ENCODE measurements around the gene TAF4.
"Not testable (repeated sequence)": the region's sequence is repeated elsewhere in the genome, so short reads cannot be mapped to it uniquely, and the experiment has no call there.

Gene TAF4

DNA sequence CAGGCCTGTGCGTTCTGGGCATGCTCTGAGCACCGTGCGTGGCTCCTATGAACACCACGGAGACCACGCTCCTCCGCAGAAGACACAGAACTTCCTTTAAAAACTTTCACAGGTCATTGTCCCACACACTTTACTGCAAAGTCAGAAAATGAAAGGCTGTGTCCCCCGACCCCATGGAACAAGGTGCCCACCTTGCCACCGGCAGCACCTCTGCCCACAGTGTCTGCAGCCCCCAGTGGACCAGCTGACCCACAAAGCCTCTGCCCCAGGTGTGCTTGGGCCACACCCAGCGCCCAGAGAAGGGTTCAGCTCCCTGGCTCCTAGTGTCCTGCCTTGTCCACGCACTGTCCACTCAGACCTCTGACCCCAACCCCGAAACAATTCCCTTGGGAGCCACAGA lies 8.7 kb downstream of the TAF4 start:
- no peak for DNase-seq
- no peak for TF ChIP-seq POLR2A (IDR thresholded peaks at IDR 0.05; ENCODE audit: low read length)
- TF ChIP-seq GATA1 (IDR thresholded peaks at IDR 0.05; ENCODE audit: low read depth, low read length), result no peak

DNA sequence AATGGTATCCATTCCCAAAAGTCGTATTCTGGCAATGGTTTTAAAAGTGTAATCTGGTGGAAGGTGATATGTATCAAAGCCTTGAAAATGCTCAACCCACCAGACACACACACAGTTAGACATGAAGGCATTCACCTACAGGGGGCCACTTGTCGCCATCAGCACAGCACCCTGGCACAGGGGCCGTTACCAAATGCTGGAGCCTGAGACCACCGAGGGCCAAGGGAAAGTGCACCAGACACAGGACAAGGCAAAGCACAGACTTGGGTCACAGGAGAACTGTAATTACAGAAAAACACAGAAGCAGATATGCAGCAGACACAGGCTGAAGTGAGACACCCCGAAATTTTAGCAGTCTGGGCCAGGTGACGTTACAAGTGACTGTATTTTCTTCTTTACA lies 9.3 kb downstream of the TAF4 start:
- TF ChIP-seq POLR2A (IDR thresholded peaks at IDR 0.05; ENCODE audit: low read length) (no peak), GATA1 (IDR thresholded peaks at IDR 0.05; ENCODE audit: low read depth, low read length) (no peak)
- no peak for DNase-seq

DNA sequence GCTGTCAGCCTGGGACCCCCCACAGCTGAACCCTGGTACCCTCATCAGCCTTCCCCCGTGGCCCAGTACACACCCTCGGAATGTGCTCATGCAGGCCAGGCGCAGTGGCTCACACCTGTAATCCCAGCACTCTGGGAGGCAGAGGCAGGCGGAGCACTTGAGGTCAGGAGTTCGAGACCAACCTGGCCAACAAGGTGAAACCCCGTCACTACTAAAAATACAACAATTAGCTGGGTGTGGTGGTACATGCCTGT lies 9.9 kb downstream of the TAF4 start:
- DNase-seq, result not testable (repeated sequence)

DNA sequence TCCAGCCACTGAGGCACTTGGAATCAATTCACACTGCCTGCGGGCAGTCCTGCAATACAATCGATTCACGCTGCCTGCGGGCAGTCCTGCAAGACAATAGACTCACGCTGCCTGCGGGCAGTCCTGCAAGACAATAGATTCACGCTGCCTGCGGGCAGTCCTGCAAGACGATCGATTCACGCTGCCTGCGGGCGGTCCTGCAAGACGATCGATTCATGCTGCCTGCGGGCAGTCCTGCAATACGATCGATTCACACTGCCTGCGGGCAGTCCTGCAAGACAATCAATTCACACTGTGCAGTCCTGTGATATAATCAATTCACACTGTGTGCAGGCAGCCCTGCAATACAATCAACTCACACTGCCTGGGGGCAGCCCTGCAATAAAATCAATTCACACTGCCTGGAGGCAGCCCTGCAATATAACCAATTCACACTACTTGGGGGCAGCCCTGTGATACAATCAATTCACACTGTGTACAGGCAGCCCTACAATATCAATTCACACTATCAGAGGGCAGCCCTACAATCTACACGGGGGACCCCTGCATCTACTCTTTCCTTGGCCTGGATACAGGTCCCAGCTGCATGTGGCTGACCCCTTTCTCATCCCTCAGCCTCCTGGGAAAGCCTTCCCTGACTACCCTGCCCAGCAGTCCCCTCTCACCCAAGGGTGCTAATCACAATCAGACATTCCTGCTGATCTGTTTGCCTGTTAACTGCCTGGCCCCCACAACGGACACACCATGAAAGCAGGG lies 10.4 kb downstream of the TAF4 start:
- no peak for TF ChIP-seq POLR2A (IDR thresholded peaks at IDR 0.05; ENCODE audit: low read length)
- TF ChIP-seq GATA1 (IDR thresholded peaks at IDR 0.05; ENCODE audit: low read depth, low read length), result no peak
- no peak for DNase-seq

DNA sequence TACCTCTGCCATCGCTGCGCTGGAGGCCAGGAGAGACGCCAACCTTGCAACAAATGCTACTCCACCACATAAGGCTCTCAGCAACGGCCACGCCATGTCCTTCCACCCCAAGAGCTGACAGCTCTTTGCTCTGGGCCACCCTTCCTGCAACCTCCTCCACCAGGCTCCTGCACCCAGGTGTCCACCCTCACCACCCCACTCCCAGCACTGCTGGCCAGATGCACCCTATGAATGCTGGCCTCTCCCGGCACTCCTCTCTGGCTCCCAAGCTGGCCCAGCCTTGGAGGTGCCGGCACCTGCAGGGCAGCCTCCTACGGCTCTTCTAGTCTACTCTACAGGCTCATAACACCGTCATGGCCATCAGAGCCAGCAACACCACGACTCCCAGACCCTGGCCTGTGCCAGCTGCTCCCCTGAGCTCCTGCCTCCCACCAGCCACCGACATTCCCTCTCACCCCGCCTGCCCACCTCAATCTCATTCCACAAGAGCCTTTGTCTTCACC lies 11.2 kb downstream of the TAF4 start:
- DNase-seq, result no peak
- no peak for TF ChIP-seq GATA1 (IDR thresholded peaks at IDR 0.05; ENCODE audit: low read depth, low read length)
- no peak for TF ChIP-seq POLR2A (IDR thresholded peaks at IDR 0.05; ENCODE audit: low read length)

DNA sequence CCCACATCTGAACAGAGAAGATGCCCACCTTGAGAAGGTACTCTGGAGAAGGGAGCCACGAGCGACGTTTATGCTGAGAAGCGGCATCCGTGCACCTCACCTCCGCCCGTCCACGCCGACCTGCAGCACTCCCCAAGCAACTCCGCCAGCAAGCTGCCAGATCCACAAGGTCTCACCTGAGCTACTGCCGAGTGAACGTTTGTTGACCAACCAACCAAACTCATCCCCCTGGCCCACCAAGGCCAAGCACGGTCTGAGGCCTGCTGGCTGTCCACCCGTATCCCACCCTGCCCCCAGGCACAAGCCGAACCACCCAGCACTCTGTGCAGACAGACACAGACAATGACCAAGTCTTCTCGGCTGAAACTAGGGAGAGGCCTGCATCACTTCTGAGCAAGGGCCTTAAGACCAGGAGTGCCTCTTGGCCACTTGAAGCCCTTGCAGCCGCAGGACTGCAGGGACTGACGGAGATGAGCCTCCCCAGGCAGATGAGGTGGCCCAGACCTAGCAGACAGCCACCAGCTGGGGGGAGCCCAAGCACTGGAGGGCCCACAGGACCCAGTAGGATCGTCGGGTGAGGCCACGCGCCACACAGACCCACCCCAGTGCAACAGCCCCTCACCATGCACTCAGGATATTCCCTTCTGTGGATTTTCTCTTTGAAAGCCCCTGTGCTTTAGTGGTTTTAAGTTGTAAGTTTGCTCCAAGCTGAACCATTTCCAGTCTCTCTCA lies 12.1 kb downstream of the TAF4 start:
- no peak for TF ChIP-seq POLR2A (IDR thresholded peaks at IDR 0.05; ENCODE audit: low read length)
- TF ChIP-seq GATA1 (IDR thresholded peaks at IDR 0.05; ENCODE audit: low read depth, low read length), result no peak
- no peak for DNase-seq

DNA sequence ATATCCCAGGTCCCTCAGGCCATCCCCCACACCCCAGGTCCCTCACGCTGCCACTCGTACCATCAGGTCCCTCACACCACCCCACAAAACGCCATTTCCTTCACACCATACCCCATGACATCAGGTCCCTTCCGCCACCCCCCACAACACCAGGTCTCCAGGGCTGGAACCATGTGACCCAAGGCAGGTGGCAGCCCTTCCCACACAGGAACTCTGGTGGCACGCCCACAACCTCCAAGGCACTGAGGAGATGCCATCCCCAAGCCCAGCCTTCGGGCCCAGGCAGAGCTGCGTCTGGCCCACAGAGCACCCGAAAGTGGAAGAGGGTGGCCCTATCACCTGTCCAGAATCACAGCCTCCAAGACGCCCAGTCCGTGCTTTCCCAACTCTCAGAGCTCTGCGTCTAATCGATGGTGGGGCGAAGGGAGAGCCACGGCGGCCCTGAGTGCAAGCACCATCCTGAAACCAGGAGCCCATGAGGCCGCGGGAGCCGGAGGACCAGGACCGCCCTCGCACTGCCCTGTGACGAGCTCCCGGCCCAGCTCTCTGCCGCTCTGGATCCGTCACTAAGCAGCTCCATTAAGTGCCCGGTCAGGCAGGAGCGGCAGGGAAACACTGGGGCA lies 12.7 kb downstream of the TAF4 start:
- DNase-seq, result no peak
- TF ChIP-seq GATA1 (IDR thresholded peaks at IDR 0.05; ENCODE audit: low read depth, low read length) (no peak), POLR2A (IDR thresholded peaks at IDR 0.05; ENCODE audit: low read length) (no peak)

DNA sequence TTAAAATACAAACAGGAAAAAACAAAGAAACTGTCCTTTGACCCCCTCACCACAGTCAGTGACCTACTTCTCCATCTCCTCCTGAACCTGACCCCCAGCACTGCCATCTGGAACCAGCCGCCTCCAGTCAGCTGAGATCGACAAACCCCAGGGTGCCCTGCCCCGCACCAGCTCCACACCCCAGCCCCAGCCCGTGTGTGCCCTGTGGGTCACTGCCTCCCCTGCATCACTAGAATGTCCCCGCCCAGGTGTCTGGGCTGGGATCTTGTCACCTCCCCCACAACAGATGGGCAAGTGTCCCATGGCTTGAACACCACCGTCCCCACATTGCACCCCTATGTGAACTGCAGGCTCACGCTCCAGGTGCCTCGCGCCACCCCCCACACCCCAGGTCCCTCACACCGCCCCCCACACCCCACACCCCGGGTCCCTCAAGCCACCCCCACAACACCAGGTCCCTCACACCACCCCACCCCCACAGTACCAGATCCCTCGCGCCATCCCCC lies 13.3 kb downstream of the TAF4 start:
- no peak for TF ChIP-seq GATA1 (IDR thresholded peaks at IDR 0.05; ENCODE audit: low read depth, low read length)
- TF ChIP-seq POLR2A (IDR thresholded peaks at IDR 0.05; ENCODE audit: low read length), result no peak
- no peak for DNase-seq

DNA sequence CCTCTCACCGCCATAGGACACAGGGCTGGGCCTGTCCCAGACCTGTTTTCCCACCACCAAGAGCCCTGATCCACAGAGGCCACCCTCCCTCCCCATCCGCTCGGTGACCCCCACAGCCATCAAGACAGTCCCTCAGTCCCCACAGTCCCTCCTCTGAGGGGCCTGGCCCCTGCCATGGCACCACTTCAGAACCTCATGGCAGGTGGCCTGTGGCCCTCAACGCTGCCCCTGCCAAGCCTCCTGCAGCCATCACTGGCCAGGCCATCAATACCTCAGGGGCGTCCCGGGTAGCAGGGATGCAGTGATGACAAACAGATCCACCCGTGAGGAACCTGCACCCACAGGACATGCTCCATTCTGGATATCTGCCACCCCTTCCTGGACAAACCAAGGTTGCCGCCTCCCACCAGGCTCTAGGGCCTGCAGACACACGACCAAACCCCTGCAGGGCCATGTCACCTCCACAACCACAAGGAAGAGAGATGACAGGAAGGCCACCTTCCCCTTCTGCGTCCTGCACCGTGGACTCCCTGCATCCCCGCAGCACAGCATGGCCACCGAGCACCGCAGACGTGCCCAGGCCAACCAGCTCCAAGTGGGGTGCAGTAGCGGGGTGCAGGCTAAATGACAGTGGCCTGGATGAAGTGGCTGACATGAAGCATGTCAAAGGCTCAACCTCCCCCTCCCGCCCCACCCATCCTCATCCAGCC lies 14.0 kb downstream of the TAF4 start:
- no peak for DNase-seq
- TF ChIP-seq GATA1 (IDR thresholded peaks at IDR 0.05; ENCODE audit: low read depth, low read length) (no peak), POLR2A (IDR thresholded peaks at IDR 0.05; ENCODE audit: low read length) (no peak)

DNA sequence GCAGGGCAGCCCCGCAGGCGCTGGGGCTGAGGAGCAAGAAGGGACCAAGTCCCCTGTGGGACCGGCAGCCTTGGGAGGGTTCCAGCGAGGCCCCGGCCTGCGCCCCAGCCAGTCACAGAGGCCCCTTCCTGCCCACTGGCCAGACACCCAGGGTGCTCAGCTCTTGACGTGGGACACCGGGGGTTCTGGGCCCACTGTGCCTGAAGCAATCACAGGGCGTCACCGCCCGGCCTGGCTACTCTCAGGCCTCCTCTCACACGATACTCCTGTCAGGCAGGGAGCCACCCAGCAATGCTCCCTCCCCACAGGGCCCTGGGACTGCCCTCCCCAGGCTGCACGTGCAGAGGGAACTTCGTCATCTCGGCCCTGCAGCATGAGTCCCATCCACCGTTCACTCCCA lies 14.5 kb downstream of the TAF4 start:
- no peak for DNase-seq
- TF ChIP-seq GATA1 (IDR thresholded peaks at IDR 0.05; ENCODE audit: low read depth, low read length), result no peak
- no peak for TF ChIP-seq POLR2A (IDR thresholded peaks at IDR 0.05; ENCODE audit: low read length)

DNA sequence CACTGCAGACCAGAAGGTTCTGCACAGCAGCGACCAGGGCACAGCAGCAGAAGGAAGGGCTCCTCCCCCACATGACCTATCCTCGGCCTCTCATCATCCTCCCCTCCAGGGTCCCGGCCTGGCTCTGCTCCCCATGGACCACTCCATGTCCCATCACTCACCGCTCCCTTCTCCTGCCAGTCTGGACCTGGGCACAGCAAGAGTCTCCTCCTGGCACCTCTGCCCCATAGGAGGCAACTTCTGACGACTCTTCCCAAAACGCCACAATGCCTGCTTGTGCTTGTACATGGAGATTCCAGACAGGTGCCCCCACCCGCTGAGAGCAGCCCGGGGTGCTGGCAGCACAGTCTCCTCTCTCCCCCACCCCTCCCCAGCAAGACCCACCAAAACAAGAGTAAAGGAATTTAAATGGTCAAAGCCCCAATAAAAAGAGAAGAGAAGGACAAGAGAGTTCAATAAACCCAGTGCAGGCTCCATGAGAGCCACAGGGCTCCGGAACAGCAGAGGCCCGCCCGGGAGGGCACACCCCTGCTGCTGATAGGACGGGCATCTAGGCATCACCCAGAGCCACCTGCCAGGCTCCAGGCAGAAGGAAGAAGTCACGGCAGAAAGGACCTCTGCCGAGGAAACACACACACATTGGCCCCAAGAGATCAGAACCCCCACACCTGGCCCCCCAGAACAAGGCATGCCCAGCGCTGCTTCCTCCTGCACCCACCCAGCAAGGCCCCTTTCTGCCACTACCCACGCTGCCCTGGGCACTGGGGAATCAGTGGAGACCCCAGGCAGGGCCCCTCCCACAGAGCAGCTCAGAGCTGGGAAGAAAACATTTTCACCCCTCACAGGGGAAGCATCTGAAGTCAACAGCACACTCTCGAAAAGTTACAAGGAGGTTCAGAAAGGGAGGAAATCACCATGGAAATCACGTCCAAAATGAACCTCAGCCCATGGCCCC lies 15.2 kb downstream of the TAF4 start:
- DNase-seq, result no peak
- TF ChIP-seq POLR2A (IDR thresholded peaks at IDR 0.05; ENCODE audit: low read length) (no peak), GATA1 (IDR thresholded peaks at IDR 0.05; ENCODE audit: low read depth, low read length) (no peak)

DNA sequence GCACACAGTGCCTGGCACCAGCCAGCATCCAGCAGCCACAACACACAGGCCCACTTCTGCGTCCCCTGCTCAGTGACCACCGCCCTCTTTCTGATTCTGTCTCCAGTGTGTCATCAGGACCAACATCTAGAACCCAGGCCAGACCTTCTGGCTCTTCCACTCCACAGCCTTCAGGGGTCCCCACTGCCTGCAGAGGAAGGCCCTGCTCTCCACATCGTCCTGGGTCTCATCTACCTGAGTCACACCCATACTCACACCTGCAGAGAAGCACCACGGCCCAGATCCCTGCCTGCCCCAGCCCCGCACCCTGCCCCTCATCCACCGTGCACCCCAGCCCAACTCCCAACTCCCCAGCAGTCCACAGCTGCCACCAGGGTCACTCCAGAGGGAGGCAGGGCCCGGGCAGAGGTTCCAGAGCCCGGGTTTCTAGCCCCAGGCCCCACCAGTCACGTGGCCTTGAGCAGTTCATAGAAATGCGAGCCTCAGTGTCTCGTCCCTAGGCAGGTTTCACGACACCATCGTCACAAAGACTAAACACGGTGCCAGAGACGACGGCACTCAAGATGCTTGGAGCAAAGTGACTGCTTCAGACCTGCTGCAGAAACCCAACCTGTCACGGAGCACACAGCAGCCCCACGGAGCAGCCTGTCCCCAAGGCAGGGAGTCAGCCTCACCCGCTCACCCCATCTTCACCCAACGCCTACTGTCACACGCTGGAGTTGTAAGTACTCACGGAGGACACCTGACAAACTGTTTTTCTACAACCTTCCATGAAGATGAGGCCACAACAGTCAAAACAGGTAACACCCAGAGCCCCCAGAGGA lies 16.1 kb downstream of the TAF4 start:
- no peak for TF ChIP-seq POLR2A (IDR thresholded peaks at IDR 0.05; ENCODE audit: low read length)
- TF ChIP-seq GATA1 (IDR thresholded peaks at IDR 0.05; ENCODE audit: low read depth, low read length), result no peak
- no peak for DNase-seq
